GM11168 (cell line): ENCODE measurements around the gene APOE.
"Not testable (repeated sequence)": the region's sequence is repeated elsewhere in the genome, so short reads cannot be mapped to it uniquely, and the experiment has no call there.

Experiments
- in situ Hi-C: fragments of 300-500 bp; cut with MboI; formaldehyde crosslinking; loops from one replicate; pipeline ENCODE4 v1.12.0; 2022; ENCODE audit warnings: low sequenced_read_pairs; ENCODE audit not compliant: unreplicated experiment

The APOE gene

GRCh38 chr19:44907613-44908012 lies 2.0 kb downstream of the APOE start:
- in situ Hi-C loops: no loop called here

GRCh38 chr19:44908074-44908835 lies 2.7 kb downstream of the APOE start:
- in situ Hi-C loops: no loop called here

- in situ Hi-C loops: no loop called here
These were observed 3.3 kb downstream of the APOE start for GRCh38 chr19:44908836-44909261.

GRCh38 chr19:44909775-44910174 lies 4.2 kb downstream of the APOE start:
- in situ Hi-C loops: loop anchor here (5.0 kb wide), 1 partner anchor 38 kb away; the partner anchor contains the start of gene APOC2

GRCh38 chr19:44911896-44912295 lies 6.3 kb downstream of the APOE start:
- in situ Hi-C loops: loop anchor here (5.0 kb wide), 1 partner anchor 35 kb away; the partner anchor contains the start of gene APOC2

GRCh38 chr19:44912854-44913253 lies 7.3 kb downstream of the APOE start:
- in situ Hi-C loops: loop anchor here (5.0 kb wide), 1 partner anchor 34 kb away; the partner anchor contains the start of gene APOC2

GRCh38 chr19:44913512-44914432 lies 8.2 kb downstream of the APOE start:
- in situ Hi-C loops: loop anchor here (5.0 kb wide), 1 partner anchor 34 kb away; the partner anchor contains the start of gene APOC2

GRCh38 chr19:44914433-44915206 lies 9.0 kb downstream of the APOE start, which contains the start of gene APOC1:
TSS of gene APOC1 (plus strand) at chr19:44914608. CDS start at chr19:44914892, 284 bp downstream.
- in situ Hi-C loops: loop anchor here (5.0 kb wide), 1 partner anchor 33 kb away; the partner anchor contains the start of gene APOC2

- in situ Hi-C loops: no loop called here
These were observed 18.7 kb downstream of the APOE start for GRCh38 chr19:44924243-44924725.

- in situ Hi-C loops: no loop called here
These were observed 19.7 kb downstream of the APOE start for GRCh38 chr19:44925114-44925891.

- in situ Hi-C loops: not testable (repeated sequence)
These were observed 20.9 kb downstream of the APOE start for GRCh38 chr19:44926245-44927077.

- in situ Hi-C loops: no loop called here
These were observed 22.1 kb downstream of the APOE start for GRCh38 chr19:44927746-44928145.

GRCh38 chr19:44930088-44930487 lies 24.5 kb downstream of the APOE start:
- in situ Hi-C loops: no loop called here

- in situ Hi-C loops: no loop called here
These were observed 25.9 kb downstream of the APOE start for GRCh38 chr19:44931541-44931940.

GRCh38 chr19:44939668-44940067 lies 34.1 kb downstream of the APOE start:
- in situ Hi-C loops: no loop called here

GRCh38 chr19:44942067-44942571 lies 36.5 kb downstream of the APOE start, which contains the start of gene APOC4:
TSS of gene APOC4 (plus strand) at chr19:44942237. CDS start at chr19:44942278, 41 bp downstream.
- in situ Hi-C loops: no loop called here

- in situ Hi-C loops: no loop called here
These were observed 38.2 kb downstream of the APOE start for GRCh38 chr19:44943801-44944249.
